NT2/D1 (cell line): ENCODE results near the gene SESTD1.

Experiments used
- YY1 ChIP-seq: IDR thresholded peaks from 2 replicates; pipeline ENCODE4 v1.6.1; 2011; ENCODE audit not compliant: insufficient read length, insufficient read depth
- ZNF274 ChIP-seq: IDR thresholded peaks from 2 replicates; pipeline ENCODE4 v1.6.1; 2011; ENCODE audit warnings: mild to moderate bottlenecking, low read depth, low read length

GRCh38 chr2:179141206-179141605, 123.4 kb downstream of the SESTD1 start:
- TF ChIP-seq ZNF274 (no peak), YY1 (no peak)
